ENCODE measurements around the gene SEMA6D. TPM values are rescaled to one million over a fixed set of nuclear protein-coding genes. Genes with fewer than 3 reads are reported as not detected.

Gene SEMA6D, protein sequence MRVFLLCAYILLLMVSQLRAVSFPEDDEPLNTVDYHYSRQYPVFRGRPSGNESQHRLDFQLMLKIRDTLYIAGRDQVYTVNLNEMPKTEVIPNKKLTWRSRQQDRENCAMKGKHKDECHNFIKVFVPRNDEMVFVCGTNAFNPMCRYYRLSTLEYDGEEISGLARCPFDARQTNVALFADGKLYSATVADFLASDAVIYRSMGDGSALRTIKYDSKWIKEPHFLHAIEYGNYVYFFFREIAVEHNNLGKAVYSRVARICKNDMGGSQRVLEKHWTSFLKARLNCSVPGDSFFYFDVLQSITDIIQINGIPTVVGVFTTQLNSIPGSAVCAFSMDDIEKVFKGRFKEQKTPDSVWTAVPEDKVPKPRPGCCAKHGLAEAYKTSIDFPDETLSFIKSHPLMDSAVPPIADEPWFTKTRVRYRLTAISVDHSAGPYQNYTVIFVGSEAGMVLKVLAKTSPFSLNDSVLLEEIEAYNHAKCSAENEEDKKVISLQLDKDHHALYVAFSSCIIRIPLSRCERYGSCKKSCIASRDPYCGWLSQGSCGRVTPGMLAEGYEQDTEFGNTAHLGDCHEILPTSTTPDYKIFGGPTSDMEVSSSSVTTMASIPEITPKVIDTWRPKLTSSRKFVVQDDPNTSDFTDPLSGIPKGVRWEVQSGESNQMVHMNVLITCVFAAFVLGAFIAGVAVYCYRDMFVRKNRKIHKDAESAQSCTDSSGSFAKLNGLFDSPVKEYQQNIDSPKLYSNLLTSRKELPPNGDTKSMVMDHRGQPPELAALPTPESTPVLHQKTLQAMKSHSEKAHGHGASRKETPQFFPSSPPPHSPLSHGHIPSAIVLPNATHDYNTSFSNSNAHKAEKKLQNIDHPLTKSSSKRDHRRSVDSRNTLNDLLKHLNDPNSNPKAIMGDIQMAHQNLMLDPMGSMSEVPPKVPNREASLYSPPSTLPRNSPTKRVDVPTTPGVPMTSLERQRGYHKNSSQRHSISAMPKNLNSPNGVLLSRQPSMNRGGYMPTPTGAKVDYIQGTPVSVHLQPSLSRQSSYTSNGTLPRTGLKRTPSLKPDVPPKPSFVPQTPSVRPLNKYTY
- 10 to 100 TPM; 23.3 to 59.4 (median 42.7) TPM for total RNA-seq

DNA sequence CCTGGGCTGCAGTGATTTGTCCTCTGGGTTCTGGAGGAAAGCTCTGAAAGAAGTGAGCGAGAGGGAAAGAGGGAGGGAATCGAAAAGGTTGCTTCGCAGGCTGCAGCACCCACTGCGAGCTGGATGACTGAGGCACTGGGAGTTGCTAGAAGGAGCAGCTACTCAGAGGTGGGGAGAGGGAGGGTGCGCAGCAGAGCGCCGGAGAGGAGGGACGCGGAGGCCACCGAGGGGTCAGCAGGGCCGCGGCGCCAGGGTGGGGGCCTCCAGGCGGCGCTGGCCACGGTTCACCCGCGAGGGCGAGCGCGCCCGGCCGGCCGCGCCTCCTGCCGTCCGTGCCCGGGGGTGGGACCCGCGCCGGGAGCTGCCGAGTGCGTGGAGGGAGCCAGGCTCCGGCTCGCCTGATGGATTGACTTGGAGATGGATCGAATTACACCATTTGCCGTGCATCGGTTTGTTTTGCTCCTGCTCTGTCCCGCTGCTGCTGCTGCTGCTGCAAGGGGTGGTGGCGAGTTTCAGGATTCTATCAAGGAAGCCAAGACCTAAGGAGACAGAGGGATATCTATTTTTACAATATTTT, at the start of gene SEMA6D:
SEMA6D (plus strand) TSS at position 470 of the 577 bp plus-strand sequence. CDS start 42,294 bp downstream, outside the sequence.
- in situ Hi-C loops (cut with MboI; ENCODE audit: low pct_ligation_motif_present in 1 of 4, low pct_unique_long_range_greater_than_20kb in 1 of 4, low sequenced_read_pairs in 3 of 4) (loop anchor here in 1 of 4 donors (25.0 kb wide), 1 partner anchor 270 kb away; no protein-coding TSS in a partner anchor), intact Hi-C loops (cut with DNase I; ENCODE audit: low total_unique reads) (no loop called here)
- H3K27me3 ChIP-seq = peaks cover 12% of the 10 kb centered on the region
- peak within 1 kb of the TSS; percentile 82 to 88 (median 84) for H3K27ac ChIP-seq
- peak; percentile 72 for DNase-seq
- H3K4me1 ChIP-seq = peaks cover 0 to 34% (median 5%) of the 10 kb centered on the region in 4 donors
- no peaks in the 10 kb centered on the region for H3K9me3 ChIP-seq
- H3K36me3 ChIP-seq = no peaks in the 10 kb centered on the region
- H3K4me3 ChIP-seq = peak within 1 kb of the TSS; percentile 46 to 69 (median 62)
- TF ChIP-seq EP300 (IDR thresholded peaks at IDR 0.05; ENCODE audit: low read depth) (no peak), POLR2AphosphoS5 (IDR thresholded peaks at IDR 0.05) (peak in 2 of 3 donors; percentile 26 to 35)
- TF ChIP-seq, protein P1, sequence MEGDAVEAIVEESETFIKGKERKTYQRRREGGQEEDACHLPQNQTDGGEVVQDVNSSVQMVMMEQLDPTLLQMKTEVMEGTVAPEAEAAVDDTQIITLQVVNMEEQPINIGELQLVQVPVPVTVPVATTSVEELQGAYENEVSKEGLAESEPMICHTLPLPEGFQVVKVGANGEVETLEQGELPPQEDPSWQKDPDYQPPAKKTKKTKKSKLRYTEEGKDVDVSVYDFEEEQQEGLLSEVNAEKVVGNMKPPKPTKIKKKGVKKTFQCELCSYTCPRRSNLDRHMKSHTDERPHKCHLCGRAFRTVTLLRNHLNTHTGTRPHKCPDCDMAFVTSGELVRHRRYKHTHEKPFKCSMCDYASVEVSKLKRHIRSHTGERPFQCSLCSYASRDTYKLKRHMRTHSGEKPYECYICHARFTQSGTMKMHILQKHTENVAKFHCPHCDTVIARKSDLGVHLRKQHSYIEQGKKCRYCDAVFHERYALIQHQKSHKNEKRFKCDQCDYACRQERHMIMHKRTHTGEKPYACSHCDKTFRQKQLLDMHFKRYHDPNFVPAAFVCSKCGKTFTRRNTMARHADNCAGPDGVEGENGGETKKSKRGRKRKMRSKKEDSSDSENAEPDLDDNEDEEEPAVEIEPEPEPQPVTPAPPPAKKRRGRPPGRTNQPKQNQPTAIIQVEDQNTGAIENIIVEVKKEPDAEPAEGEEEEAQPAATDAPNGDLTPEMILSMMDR (IDR thresholded peaks at IDR 0.05) = peak in 4 of 5 experiments; percentile 14 to 42 (median 35)
- WGBS, 2 donors (ENCODE audit: low coverage in 1 of 2) = 2 to 8% methylated on average over 2 to 40 of the region's 40 CpGs

DNA sequence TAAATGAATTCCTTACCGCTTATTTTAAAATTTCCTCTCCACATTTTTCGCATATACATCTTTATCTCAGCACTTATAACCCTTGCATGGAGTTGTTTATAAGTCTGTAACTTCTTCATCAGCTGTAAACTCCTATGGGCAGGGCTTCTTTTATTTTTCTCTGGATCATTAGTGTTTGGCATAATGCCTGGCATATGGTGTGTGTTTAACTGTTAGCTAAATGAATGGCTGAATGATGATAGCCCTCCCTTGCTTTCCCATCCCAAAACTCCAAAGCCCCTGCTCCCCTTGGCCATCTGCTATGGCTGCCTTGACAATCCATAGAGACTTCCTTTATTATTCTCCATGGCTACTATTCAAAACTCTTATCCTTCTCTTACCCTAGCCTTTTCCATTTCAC, 48.1 kb upstream of the SEMA6D start:
- Histone ChIP-seq H3K9me3 (no peaks in the 10 kb centered on the region), H3K4me3 (no peak overlapping the region), H3K4me1 (no peaks in the 10 kb centered on the region), H3K27me3 (no peaks in the 10 kb centered on the region), H3K27ac (no peak overlapping the region), H3K36me3 (no peaks in the 10 kb centered on the region)
- TF ChIP-seq POLR2AphosphoS5 (IDR thresholded peaks at IDR 0.05) = no peak
- TF ChIP-seq, protein P1 (IDR thresholded peaks at IDR 0.05) = no peak
- DNase-seq = no peak
- intact Hi-C loops (cut with DNase I; ENCODE audit: low total_unique reads) = no loop called here
- in situ Hi-C loops (cut with MboI; ENCODE audit: low pct_ligation_motif_present in 1 of 4, low pct_unique_long_range_greater_than_20kb in 1 of 4, low sequenced_read_pairs in 3 of 4) = no loop called here
- 81 to 95% methylated on average over 2 of the region's 2 CpGs for WGBS, 2 donors (ENCODE audit: low coverage in 1 of 2)

DNA sequence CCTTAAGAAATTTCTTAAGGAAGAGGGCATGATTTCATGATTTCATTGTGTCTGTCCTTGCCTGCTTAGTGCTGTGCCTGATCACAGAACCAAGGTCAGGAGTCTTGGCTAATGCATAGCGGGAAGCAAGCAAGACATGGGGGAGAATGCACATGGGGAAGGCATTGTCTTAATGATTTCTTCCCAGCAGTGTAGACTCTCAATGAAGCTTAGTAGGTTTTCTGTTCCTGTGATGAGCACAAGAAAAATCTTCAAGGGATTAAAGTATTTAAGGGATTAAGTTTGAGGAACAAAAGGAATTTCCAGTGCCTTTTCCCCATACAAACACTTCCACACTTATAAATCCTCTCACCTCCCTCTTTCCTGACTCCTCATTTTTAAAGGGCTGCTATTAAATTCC, 46.9 kb upstream of the SEMA6D start:
- no peak overlapping the region for H3K4me3 ChIP-seq
- no peak for DNase-seq
- in situ Hi-C loops (cut with MboI; ENCODE audit: low pct_ligation_motif_present in 1 of 4, low pct_unique_long_range_greater_than_20kb in 1 of 4, low sequenced_read_pairs in 3 of 4) = no loop called here
- no peaks in the 10 kb centered on the region for H3K4me1 ChIP-seq
- intact Hi-C loops (cut with DNase I; ENCODE audit: low total_unique reads) = no loop called here
- H3K9me3 ChIP-seq = no peaks in the 10 kb centered on the region
- no peak overlapping the region for H3K27ac ChIP-seq
- no peaks in the 10 kb centered on the region for H3K36me3 ChIP-seq
- no peaks in the 10 kb centered on the region for H3K27me3 ChIP-seq
- 100% methylated on average over 1 of the region's 1 CpG for WGBS, 2 donors (ENCODE audit: low coverage in 1 of 2)
- no peak for TF ChIP-seq POLR2A (IDR thresholded peaks at IDR 0.05)
- TF ChIP-seq, protein P1 (IDR thresholded peaks at IDR 0.05) = no peak
- no peak for TF ChIP-seq POLR2AphosphoS5 (IDR thresholded peaks at IDR 0.05)
- TF ChIP-seq EP300 (IDR thresholded peaks at IDR 0.05; ENCODE audit: low read depth) = no peak

Data from transverse colon (tissue), 4 donors.